GM23248 (cell line): ENCODE measurements around the gene VAV2. TPM values are rescaled to one million over a fixed set of nuclear protein-coding genes. Genes with fewer than 3 reads are reported as not detected.

Source experiments
- DNase-seq: peaks from one replicate; pipeline ENCODE4 v3.0.0-alpha.2; 2015
- H2AFZ ChIP-seq: fragments of 200-600 bp; sonication (generic); 2 replicates; pipeline ENCODE4 v1.6.1; 2016; ENCODE audit warnings: antibody characterized with exemption
- H3F3A ChIP-seq: fragments of 200-600 bp; sonication (generic); 2 replicates; pipeline ENCODE4 v1.6.1; 2016; ENCODE audit warnings: mild to moderate bottlenecking, antibody characterized with exemption, mixed run types; ENCODE audit not compliant: insufficient read depth
- H3K27ac ChIP-seq: fragments of 200-600 bp; sonication (generic); 2 replicates; pipeline ENCODE4 v1.5.1; 2016; ENCODE audit warnings: mild to moderate bottlenecking
- H3K27me3 ChIP-seq: fragments of 200-600 bp; sonication (generic); replicated peaks from 2 replicates; pipeline ENCODE4 v1.6.1; 2016; ENCODE audit warnings: mild to moderate bottlenecking; ENCODE audit not compliant: insufficient read depth
- H3K36me3 ChIP-seq: fragments of 200-600 bp; sonication (generic); 2 replicates; pipeline ENCODE4 v1.6.1; 2016; ENCODE audit warnings: low read depth, mild to moderate bottlenecking
- H3K4me1 ChIP-seq: fragments of 200-600 bp; sonication (generic); 2 replicates; pipeline ENCODE4 v1.6.1; 2016; ENCODE audit warnings: mild to moderate bottlenecking; ENCODE audit not compliant: insufficient read depth
- H3K4me2 ChIP-seq: fragments of 200-600 bp; sonication (generic); one replicate; pipeline ENCODE4 v1.6.1; 2016; ENCODE audit warnings: mild to moderate bottlenecking; ENCODE audit not compliant: unreplicated experiment
- H3K4me3 ChIP-seq: fragments of 200-600 bp; sonication (generic); 2 replicates; pipeline ENCODE4 v1.5.1; 2016; ENCODE audit warnings: mild to moderate bottlenecking
- H3K79me2 ChIP-seq: fragments of 200-600 bp; sonication (generic); 2 replicates; pipeline ENCODE4 v1.6.1; 2016; ENCODE audit warnings: mild to moderate bottlenecking; ENCODE audit not compliant: insufficient read depth
- H3K9ac ChIP-seq: fragments of 200-600 bp; sonication (generic); 2 replicates; pipeline ENCODE4 v1.6.1; 2016; ENCODE audit warnings: mild to moderate bottlenecking
- H3K9me2 ChIP-seq: fragments of 200-600 bp; sonication (generic); 2 replicates; pipeline ENCODE4 v1.6.1; 2016; ENCODE audit warnings: mixed run types, mild to moderate bottlenecking, moderate library complexity; ENCODE audit not compliant: insufficient read depth
- H3K9me3 ChIP-seq: fragments of 200-600 bp; sonication (generic); one replicate; pipeline ENCODE4 v1.6.1; 2017; ENCODE audit warnings: low read depth
- H4K20me1 ChIP-seq: fragments of 200-600 bp; sonication (generic); 2 replicates; pipeline ENCODE4 v1.6.0; 2016; ENCODE audit not compliant: insufficient read depth
- EZH2 ChIP-seq: fragments of 200-600 bp; sonication (generic); IDR thresholded peaks from 2 replicates; pipeline ENCODE4 v1.6.1; 2018; ENCODE audit warnings: antibody characterized with exemption, mild to moderate bottlenecking; ENCODE audit not compliant: insufficient read depth, poor library complexity, severe bottlenecking
- EZH2phosphoT487 ChIP-seq: fragments of 200-600 bp; sonication (generic); IDR thresholded peaks from 2 replicates; pipeline ENCODE4 v1.6.1; 2018; ENCODE audit warnings: antibody characterized with exemption, moderate library complexity, mild to moderate bottlenecking, low read depth; ENCODE audit not compliant: insufficient read depth
- WGBS, 2 experiments: methylation state at CpG; one replicate each; pipeline ENCODE4 v1.1.6; 2015 to 2017; ENCODE audit warnings: low lambda C conversion rate in 2 of 2, low coverage in 1 of 2; ENCODE audit errors: missing lambda C conversion rate in 2 of 2; 5-methylcytosine and 5-hydroxymethylcytosine counted together
- in situ Hi-C: fragments of 300-500 bp; cut with MboI; formaldehyde crosslinking; loops from 2 replicates; pipeline ENCODE4 v1.15.0; 2020
- polyA plus RNA-seq: library from polyadenylated mRNA; unstranded; fragments of >200 nt; fragmentation: Nextera tagmentation; extraction: Ambion mirVana; gene quantifications from 2 replicates; pipeline ENCODE4 v1.2.1, GENCODE V29; 2016
- total RNA-seq: library from RNA; depleted of rRNA; stranded (reverse); fragments of >200 nt; shearing (Covaris generic); gene quantifications from 2 replicates; pipeline ENCODE4 v1.2.3, GENCODE V29; 2014

Gene VAV2
- total and polyA plus RNA-seq, 2 experiments from 2014 or later, result 6.7 to 9.0 TPM

GRCh38 chr9:133772581-133772980, 219.5 kb downstream of the VAV2 start:
- no peak overlapping the region for H3K27ac ChIP-seq
- TF ChIP-seq EZH2phosphoT487 (no peak), EZH2 (no peak)
- H3K4me1 ChIP-seq, result no peaks in the 10 kb centered on the region
- H4K20me1 ChIP-seq, result no peaks in the 10 kb centered on the region
- H3K9ac ChIP-seq, result no peak overlapping the region
- no peaks in the 10 kb centered on the region for H3K27me3 ChIP-seq
- 97 to 100% methylated on average over 5 to 6 of the region's 7 CpGs for WGBS, 2 experiments
- H3K9me3 ChIP-seq, result no peaks in the 10 kb centered on the region
- H3F3A ChIP-seq, result no peaks in the 10 kb centered on the region
- H2AFZ ChIP-seq, result no peak overlapping the region
- no peak overlapping the region for H3K4me3 ChIP-seq
- H3K79me2 ChIP-seq, result no peaks in the 10 kb centered on the region
- no peaks in the 10 kb centered on the region for H3K9me2 ChIP-seq
- in situ Hi-C loops, result no loop called here
- no peak overlapping the region for H3K4me2 ChIP-seq
- H3K36me3 ChIP-seq, result peaks cover 13% of the 10 kb centered on the region; the same call in 1 of the 2 replicates
- no peak for DNase-seq

DNA sequence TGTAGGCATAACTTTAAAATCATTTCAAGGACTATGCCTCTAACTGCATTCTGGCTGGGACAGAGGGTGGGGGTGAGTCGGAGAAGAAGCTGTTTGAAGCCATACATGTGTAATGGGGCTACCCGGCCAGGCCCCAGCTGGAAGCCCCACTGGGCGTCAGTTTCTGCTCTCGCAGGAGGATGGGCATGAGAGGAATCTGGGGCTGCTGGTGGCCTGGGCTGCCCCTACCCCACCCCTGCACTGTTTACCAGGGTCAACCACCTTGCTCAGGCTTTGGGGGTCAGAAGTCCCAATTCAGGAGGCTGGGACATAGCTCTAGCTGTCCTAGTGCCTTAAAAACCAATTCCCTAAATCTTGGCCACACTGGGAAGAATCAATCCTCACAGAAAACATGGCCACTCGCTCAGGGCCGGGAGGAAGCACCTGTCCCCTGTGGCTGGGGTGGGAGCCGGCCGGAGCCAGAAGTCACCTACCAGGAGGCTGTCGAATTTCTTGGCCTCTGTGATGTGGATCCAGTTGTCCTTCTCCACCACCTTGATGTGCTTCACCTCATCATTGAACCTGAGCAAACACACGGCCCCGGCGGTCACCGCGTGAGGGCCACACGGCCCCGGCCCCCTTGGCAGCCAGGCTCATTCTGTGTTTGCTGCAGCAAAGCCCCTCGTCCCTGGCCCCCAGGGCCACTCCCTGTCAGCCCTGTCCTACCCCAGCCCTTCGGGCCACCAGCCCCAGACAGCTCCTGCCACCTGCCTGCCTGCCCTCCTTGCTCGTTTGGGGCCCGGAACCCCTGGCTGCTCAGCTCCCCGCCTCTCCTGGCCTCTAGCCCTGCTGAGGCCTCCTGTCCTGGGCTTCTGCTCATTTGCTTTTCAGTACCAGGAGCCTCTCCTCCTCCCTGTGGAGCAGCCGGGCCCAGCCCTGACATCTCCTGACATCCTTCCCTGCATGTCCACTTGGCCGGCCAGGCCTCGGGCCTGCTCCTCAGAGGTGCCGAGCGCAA, 220.3 kb downstream of the VAV2 start:
- DNase-seq, result no peak

GRCh38 chr9:133770076-133770777, 221.9 kb downstream of the VAV2 start:
- WGBS, 2 experiments, result 82 to 87% methylated on average over 15 to 16 of the region's 16 CpGs
- Histone ChIP-seq H2AFZ (no peak overlapping the region), H3F3A (peaks cover 6% of the 10 kb centered on the region; the same call in 1 of the 2 replicates), H3K9me3 (no peaks in the 10 kb centered on the region), H3K27me3 (no peaks in the 10 kb centered on the region), H3K4me1 (no peaks in the 10 kb centered on the region), H3K9ac (no peak overlapping the region), H3K27ac (no peak overlapping the region), H4K20me1 (no peaks in the 10 kb centered on the region), H3K4me3 (no peak overlapping the region), H3K4me2 (no peak overlapping the region), H3K36me3 (peaks cover 24% of the 10 kb centered on the region), H3K9me2 (no peaks in the 10 kb centered on the region), H3K79me2 (no peaks in the 10 kb centered on the region)
- in situ Hi-C loops, result no loop called here
- no peak for TF ChIP-seq EZH2
- TF ChIP-seq EZH2phosphoT487, result no peak
- DNase-seq, result no peak

More for the DNA sequence above, 220.3 kb downstream of the VAV2 start:
- no peaks in the 10 kb centered on the region for H3K9me2 ChIP-seq
- H3K36me3 ChIP-seq, result peaks cover 21% of the 10 kb centered on the region
- H3K27me3 ChIP-seq, result no peaks in the 10 kb centered on the region
- no peak overlapping the region for H3K27ac ChIP-seq
- no peak overlapping the region for H2AFZ ChIP-seq
- H3K4me2 ChIP-seq, result no peak overlapping the region
- 86 to 89% methylated on average over 20 to 26 of the region's 26 CpGs for WGBS, 2 experiments
- in situ Hi-C loops, result no loop called here
- no peaks in the 10 kb centered on the region for H3K9me3 ChIP-seq
- H3K79me2 ChIP-seq, result no peaks in the 10 kb centered on the region
- no peaks in the 10 kb centered on the region for H4K20me1 ChIP-seq
- no peak overlapping the region for H3K9ac ChIP-seq
- no peaks in the 10 kb centered on the region for H3K4me1 ChIP-seq
- no peak for TF ChIP-seq EZH2
- TF ChIP-seq EZH2phosphoT487, result no peak
- H3F3A ChIP-seq, result no peaks in the 10 kb centered on the region
- no peak overlapping the region for H3K4me3 ChIP-seq

DNA sequence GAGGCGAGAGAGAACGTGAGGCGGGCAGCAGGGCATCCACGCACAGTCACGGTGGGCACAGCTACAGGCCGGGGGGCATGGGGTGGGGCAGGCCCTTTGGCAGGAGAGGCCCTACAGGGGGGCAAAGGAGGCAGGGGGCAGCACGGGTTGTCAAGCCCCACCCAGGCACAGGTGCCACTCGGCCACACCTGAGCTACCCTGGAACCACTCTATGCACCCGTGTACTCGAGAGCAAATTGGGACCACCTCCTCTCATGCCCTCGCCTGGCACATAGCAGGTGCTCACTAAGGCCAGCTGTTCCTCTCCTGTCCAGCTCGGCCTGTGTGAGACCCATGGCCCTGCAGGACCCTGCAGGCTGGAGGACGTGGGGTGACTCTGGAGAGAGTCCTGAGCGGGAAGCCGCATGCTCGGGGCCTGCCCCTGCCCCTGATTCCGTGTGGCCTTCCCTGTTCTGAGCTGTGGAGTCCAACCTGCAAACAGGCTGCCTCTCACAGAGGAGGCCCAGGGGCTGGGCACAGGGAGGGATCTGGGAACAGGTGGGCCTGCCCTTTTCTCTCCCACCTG, 222.5 kb downstream of the VAV2 start:
- no peaks in the 10 kb centered on the region for H3K4me1 ChIP-seq
- no peak overlapping the region for H3K4me3 ChIP-seq
- H3K9ac ChIP-seq, result no peak overlapping the region
- H3F3A ChIP-seq, result peaks cover 7% of the 10 kb centered on the region; the same call in 1 of the 2 replicates
- DNase-seq, result no peak
- H3K36me3 ChIP-seq, result peaks cover 23% of the 10 kb centered on the region
- H3K4me2 ChIP-seq, result no peak overlapping the region
- 95 to 99% methylated on average over 15 to 17 of the region's 17 CpGs for WGBS, 2 experiments
- no peaks in the 10 kb centered on the region for H4K20me1 ChIP-seq
- TF ChIP-seq EZH2 (no peak), EZH2phosphoT487 (no peak)
- no peaks in the 10 kb centered on the region for H3K27me3 ChIP-seq
- no peak overlapping the region for H3K27ac ChIP-seq
- no peak overlapping the region for H2AFZ ChIP-seq
- H3K9me3 ChIP-seq, result no peaks in the 10 kb centered on the region
- H3K79me2 ChIP-seq, result no peaks in the 10 kb centered on the region
- in situ Hi-C loops, result no loop called here
- no peaks in the 10 kb centered on the region for H3K9me2 ChIP-seq
